GM21381 (cell line): Measurements from ENCODE around the gene ATG7.

Source experiments
- ATAC-seq: cut with Tn5 transposase; IDR thresholded peaks from one replicate; pipeline ENCODE4 v1.9.1; 2021; ENCODE audit warnings: mild to moderate bottlenecking, moderate library complexity; ENCODE audit not compliant: unreplicated experiment

ATG7 gene

GRCh38 chr3:11290743-11291680 lies 18.8 kb downstream of the ATG7 start:
- ATAC-seq: peak; percentile 58

- no peak for ATAC-seq
Observed at GRCh38 chr3:11291808-11292207, 19.6 kb downstream of the ATG7 start.

GRCh38 chr3:11297126-11297525 lies 24.9 kb downstream of the ATG7 start:
- ATAC-seq: no peak

GRCh38 chr3:11300970-11301369 lies 28.8 kb downstream of the ATG7 start:
- ATAC-seq: peak; percentile 96

- ATAC-seq: no peak
Observed at GRCh38 chr3:11302444-11302843, 30.2 kb downstream of the ATG7 start.

GRCh38 chr3:11304175-11304574 lies 32.0 kb downstream of the ATG7 start:
- no peak for ATAC-seq

- ATAC-seq: no peak
Observed at GRCh38 chr3:11305509-11305908, 33.3 kb downstream of the ATG7 start.

GRCh38 chr3:11306817-11307589 lies 34.8 kb downstream of the ATG7 start:
- peak; percentile 78 for ATAC-seq

GRCh38 chr3:11307830-11308432 lies 35.7 kb downstream of the ATG7 start:
- no peak for ATAC-seq

- no peak for ATAC-seq
Observed at GRCh38 chr3:11310258-11310657, 38.1 kb downstream of the ATG7 start.

- no peak for ATAC-seq
Observed at GRCh38 chr3:11312166-11312565, 40.0 kb downstream of the ATG7 start.

GRCh38 chr3:11317300-11317699 lies 45.1 kb downstream of the ATG7 start:
- no peak for ATAC-seq

GRCh38 chr3:11322931-11323330 lies 50.7 kb downstream of the ATG7 start:
- ATAC-seq: no peak

GRCh38 chr3:11323813-11324212 lies 51.6 kb downstream of the ATG7 start:
- no peak for ATAC-seq

- ATAC-seq: no peak
Observed at GRCh38 chr3:11327619-11328018, 55.4 kb downstream of the ATG7 start.

- no peak for ATAC-seq
Observed at GRCh38 chr3:11328196-11328945, 56.2 kb downstream of the ATG7 start.

- ATAC-seq: no peak
Observed at GRCh38 chr3:11329777-11330176, 57.6 kb downstream of the ATG7 start.

- no peak for ATAC-seq
Observed at GRCh38 chr3:11331101-11331500, 58.9 kb downstream of the ATG7 start.

- ATAC-seq: no peak
Observed at GRCh38 chr3:11335056-11335608, 62.9 kb downstream of the ATG7 start.

GRCh38 chr3:11339541-11339940 lies 67.3 kb downstream of the ATG7 start:
- no peak for ATAC-seq
